Measurements from ENCODE around the gene NUP50.
A peak's percentile ranks its signal among the peaks of the same experiment; 100 is the strongest.
"Not testable (repeated sequence)": the region's sequence is repeated elsewhere in the genome, so short reads cannot be mapped to it uniquely, and the experiment has no call there.

The NUP50 gene

DNA sequence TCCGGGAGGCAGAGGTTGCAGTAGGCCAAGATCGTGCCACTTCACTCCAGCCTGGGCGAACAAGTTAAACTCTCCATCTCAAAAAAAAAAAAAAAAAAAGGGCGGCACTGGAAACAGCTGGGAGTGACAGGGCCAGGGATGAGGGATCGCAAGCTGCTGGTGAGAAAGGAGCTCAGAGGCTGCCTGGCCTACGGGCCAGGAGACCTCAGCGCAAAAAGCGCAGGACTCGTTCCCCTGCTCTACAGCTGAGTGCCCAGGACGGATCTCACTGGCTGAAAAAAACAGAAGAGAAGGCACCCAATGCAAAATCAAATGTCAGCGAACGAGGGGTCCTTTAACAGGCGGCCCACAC, 650 bp upstream of the NUP50 start:
- DNase-seq, result no peak

DNA sequence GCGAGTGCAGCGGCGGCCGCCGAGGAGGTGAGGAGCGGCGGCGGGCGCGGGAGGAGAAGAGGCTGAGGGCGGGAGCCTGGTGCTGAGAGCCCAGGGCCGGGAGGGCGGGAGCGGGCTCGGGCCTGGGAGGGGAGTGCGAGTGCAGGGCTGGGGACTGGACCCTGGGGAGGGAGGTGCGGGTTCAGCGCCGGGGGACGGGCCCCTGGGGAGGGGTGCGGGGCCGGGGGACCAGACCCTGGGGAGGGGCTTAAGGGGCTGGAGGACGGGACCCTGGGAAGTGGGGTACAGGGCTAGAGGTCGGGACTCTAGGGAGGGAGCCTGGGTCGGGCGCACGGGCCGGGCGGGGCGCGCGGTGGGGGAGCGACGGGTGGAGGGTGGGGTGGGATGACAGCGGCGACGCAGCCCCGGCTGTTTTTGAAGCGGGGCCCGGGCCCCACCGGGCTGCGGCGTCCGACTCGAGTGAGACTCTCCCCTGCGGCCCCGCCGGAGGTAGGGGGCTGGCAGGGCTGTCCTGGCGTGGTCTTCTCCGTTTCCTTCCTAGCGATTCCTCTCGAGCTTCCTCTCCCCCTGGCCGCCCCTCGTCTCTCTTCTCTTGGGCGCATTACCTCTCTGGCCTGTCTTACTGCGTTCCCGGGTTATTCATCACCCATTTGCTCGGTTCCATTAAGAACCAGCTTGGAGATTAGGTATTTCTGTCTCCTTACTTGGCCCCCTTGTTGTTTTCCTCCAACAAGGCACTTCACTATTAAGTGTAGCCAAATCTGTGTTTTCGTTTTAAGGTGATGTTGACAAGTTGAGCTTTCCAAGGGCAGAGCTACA, 754 bp downstream of the NUP50 start:
- DNase-seq, result peak in 2 of 3 experiments; percentile 27 to 32

DNA sequence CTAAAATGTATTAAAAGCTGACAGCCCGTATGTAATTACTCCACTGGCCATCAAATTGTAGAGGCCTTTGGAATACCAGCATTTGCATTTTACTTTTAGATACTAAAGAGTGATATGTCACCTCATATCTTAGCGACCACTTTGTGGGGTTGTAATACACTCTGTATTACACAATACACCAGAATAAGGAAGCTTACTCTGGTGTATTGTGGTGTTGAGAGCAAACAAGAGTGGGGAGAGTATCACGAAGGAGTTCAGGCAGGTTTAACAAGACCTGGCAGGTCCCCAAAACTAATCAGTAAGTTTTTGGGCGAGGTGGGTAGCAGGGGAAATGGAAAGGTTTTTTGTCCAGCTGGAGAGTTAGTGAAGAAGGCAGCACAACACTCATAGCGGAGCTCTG, 3.2 kb downstream of the NUP50 start:
- no peak for DNase-seq

DNA sequence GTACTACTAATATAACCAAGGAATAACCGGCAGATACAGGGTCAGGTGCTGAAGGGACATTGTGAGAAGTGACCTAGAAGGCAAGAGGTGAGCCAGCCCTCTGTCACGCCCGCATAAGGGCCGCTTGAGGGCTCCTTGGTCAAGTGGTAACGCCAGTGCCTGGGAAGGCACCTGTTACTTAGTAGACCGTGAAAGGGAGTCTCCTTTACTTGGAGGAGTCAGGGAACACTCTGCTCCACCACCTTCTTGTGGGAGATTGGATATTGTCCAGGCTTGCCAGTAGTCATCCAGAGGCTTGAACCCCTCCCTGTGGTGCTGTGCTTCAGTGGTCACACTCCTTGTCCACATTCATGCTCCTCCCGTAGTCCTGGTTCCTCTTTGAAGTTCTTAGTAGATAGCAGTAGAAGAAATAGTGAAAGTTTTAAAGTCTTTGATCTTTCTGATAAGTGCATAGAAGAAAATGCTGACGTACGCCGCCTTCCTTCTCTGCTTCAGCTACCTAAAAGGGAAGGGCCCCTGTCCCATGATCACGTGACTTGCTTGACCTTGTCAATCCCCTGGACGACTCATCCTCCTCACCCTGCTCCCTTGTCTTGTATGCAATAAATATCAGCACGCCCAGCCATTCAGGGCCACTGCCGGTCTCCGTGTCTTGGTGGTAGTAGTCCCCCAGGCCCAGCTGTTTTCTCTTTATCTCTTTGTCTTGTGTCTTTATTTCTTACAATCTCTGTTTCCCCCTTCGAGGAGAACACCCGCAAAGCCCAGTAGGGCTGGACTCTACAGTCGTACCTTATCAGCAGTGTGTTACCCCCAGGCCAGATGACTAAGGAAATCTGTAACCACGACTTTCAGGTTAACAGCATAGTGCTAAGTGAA, 6.1 kb downstream of the NUP50 start:
- DNase-seq, result no peak

DNA sequence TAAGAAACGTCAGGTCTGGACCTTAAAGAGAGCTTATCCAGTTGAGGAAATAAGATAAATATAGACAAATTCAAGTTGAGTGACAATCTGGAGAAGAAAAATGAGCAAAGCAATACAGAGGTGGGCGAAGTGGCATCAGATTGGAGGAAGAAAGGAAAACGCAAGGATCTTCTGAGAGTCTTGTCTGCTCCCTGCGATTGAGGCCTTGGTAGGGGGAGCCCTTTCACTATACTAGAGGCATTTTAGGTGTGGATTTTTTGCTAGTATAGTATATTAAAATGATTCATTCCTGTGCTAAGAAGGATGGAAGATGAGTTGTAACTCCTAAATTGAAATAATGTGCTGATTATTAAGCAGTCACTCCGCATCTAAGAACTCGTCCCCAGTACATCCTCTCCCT, 8.1 kb downstream of the NUP50 start:
- DNase-seq, result no peak

DNA sequence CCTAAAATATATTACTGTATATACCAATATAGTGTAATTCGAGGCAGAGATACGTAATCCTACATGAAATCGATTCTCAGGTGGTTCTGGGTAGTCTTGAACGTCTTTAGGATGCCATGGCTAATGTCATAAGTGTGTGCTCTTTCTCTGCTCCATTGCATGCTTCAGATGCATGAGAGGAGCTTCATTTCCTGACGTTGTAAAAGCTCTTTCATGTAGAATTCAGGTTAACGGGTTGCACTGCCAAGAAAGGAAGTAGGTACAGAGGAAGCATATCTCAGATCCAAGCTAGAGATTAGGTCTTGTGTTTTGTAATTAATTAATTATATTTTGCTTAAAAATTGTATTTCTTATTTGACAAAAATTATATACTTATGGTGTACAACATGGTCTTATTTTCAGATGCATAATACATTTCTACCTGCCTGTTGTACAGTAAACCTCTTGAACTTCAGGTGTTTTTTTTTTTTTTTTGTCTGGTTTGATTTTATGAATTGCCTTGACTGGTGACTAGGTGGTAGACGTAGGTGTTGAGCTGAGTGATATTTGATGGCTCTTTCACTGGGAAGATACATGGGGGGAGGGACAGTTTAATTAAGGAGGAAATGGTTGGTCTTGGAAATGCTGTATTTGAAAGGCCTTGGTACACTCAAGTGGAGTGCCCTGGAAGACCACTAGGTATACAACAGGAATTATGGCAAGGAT, 9.3 kb downstream of the NUP50 start:
- no peak for DNase-seq

DNA sequence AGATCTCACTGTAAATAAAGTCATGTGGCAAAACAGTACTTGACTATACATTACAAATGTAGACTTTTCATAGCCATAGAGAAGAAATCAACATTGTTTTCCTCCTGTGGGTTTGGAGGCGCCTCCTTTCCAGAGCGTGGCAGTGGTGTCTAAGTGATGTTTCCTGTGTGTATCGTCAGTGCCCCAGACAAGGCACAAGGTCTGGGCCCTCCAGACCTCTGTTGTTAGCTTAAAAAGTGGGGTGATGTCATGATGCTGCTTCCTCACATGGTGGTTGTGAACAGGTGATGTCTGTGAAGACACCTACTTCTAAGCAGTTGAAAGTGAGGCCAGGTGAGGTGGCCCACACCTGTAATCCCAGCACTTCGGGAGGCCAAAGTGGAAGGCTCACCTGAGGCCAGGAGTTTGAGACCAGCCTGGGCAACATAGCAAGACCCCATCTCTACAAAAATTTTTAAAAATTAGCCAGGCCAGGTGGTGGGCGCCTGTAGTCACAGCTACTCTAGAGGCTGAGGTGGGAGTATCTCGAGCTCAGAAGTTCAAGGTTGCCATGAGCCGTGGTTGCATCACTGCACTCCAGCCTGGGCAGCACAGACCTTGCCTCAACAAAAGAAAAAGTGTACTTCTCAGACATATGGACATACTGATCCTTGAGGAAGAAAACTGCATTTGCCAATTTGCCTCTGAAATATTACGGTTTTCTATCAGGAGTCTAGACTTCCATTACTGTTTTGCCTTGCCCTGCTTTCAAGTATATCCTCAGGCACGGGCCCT, 15.7 kb downstream of the NUP50 start:
- DNase-seq, result no peak

DNA sequence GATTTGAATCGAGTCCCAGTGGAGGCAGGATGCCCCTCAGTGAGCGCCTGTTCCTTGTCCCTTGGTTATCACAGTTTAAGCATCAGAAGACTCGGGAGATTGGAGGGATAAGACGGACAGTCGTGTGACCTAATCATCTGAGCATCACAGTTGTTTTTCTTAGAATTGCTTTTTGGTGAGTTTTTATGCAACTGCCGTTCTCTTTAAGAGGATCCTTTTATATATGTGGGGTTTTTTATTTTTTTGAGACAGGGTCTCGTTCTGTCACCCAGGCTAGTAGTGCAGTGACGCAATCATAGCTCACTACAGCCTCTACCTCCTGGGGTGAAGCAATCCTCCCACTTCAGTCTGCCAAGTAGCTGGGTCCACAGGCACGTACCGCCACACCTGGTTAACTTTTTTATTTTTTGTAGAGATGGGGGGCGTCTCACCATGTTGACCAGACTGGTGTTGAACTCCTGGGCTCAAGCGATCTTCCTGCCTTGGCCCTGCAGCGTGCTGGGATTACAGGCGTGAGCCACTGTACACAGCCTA, 16.5 kb downstream of the NUP50 start:
- no peak for DNase-seq

DNA sequence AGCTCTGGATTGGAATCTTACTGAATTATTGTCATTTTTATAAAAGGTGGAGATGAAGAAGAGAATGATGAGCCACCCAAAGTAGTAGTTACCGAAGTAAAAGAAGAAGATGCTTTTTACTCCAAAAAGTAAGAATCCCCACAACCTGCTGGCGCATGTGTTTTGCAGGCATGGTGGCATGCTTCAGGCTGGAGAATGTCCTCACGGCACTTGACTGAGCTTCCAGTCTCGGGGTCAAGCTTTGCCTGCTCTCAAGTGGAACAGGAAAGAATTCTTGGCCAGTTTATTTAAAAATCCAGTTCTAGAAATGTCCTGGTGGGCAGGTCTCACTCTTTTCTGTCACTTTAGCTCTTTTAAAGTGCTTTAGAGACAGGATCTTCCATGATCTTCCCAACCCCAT, 17.5 kb downstream of the NUP50 start:
- DNase-seq, result no peak

DNA sequence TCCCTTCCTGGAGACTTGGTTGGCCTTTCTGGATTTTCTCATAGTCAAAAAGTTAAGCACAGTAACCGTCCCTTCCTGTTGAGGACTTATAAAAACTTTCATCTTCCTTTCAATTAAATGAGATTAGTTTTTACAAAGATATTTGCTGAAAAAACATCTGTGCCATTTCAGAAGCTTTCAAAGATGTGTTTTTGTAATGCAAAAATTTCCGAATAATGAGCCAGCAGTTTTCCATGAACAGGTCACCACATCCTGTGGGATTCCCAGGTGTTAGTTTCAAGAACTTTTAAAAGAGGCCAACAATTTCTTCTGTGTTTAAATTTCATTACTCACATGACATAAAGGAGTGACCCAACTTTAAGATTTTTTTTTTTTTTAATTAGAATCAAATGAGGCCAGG, 18.0 kb downstream of the NUP50 start:
- no peak for DNase-seq

DNA sequence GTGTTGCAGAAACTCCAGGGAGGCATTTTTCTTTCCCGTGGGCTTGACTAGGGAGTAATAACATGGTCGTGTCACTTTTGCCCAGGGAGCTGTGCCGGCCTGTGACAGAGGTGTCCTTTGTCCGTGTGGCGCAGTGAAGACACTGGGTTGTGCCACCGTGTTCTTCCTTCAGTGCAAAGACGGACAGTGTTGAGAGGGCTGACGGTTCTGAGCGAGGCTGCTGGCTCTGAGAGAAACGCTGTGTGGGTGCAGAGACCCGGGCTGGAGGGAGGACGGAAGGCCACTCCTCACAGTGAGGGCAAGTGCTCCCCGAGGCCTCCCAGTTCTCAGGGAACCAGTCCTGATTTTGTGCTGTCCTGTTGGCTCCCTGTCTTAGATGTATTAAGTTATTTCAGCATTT, 20.2 kb downstream of the NUP50 start:
- no peak for DNase-seq

DNA sequence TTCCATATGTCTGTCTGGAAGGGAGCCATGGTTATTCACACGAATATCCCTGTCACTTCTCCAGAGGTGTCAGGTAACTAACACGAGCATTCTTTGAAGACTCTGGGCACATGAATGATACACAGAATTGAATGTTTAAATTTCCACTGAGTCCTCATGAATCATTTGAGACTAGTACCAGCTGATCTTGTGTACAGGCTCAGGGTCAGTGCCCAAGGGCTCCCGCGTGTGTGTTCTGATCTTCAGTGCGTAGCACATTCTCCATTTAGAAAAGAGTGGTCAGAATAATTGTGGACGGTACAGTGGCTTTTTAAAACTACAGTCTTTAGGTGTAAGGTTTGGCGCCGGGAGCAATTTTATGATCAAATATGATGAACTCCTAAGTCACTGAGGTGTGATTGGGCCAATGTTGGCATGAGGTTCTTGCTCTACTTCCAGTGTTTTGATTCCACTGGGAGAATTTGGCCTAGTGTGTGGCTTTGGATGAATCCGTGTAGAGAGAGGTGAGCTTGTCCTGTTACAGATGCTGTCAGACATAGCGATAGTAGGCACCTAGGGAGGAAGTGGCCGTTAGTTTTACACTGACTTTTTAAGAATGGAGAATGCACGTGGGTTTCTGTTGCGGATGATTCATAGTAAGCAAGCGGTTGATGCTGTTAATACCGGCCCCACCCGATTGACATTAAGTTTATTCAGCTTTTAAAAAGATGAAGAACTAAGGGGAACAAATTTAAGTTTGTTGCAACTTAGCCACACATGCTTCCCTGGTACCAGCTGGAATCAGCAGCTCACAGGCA, 22.2 kb downstream of the NUP50 start:
- DNase-seq, result no peak

DNA sequence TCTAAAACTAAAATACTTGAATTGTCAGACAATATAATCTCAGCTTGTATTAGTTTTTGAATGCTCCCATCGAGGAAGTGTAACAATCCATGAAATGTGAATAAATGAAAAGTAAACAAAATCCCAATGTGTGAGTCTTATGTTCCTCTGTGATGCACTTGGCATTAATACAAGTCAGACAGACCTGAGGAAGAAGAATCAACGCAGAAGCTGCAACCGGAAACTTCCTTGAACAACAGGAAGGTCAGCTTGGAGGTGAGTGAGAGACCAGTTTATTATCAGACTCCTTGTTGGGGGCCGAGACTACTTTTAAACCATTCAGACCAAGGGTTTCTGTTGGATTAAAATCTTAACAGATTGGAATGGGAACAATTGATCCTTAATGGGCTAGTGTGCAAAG, 24.2 kb downstream of the NUP50 start:
- no peak for DNase-seq

DNA sequence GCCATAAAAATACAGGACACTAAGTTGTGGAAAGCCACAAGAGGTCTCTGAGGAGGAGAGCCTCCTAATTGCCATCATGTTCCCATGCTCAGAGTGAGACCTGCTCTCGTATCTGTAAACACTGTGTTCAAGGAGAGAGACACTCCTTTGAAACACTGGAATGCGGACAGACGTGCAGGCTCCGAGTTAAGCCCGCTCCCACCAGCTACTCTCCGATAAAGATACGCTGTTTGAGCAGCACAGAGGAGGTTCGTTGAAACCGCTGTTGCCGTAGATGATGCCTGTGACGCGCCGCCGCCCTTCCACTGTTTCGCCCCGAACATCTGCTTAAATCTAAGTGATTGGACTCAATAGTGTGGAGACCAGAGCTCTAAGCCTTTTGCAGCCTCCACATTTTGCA, 25.1 kb downstream of the NUP50 start:
- DNase-seq, result no peak

DNA sequence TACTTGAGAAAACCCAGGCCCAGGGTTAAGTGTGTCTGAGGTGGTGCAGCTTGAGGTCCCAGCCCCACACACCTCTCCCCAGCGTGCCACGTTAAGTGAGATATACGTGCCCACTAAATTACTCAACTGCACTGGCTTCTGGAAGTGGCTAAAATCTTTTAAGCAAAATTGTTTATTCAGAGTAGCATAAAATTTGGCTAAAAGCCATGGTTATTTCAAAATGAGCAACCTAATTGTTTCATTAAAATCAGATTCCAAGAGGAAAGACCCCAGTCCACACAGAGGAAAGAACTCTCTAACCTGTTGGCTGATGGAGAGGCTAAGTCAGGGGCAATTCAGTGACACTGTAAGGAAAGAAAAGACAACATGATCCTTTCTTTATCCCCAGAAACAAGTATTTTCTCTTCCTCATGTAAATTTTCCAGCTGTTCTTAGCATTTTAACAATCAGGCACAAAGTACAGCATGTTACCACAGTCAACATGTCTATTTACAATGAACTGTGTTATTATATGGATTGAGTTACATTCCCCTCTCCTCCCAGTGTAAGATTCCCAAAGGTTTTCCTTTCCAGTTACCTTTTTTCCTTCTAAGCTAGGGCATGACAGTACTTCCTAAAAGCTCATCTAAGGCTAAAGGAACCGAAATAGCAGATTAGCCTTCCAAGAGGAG, 26.6 kb downstream of the NUP50 start:
- no peak for DNase-seq

DNA sequence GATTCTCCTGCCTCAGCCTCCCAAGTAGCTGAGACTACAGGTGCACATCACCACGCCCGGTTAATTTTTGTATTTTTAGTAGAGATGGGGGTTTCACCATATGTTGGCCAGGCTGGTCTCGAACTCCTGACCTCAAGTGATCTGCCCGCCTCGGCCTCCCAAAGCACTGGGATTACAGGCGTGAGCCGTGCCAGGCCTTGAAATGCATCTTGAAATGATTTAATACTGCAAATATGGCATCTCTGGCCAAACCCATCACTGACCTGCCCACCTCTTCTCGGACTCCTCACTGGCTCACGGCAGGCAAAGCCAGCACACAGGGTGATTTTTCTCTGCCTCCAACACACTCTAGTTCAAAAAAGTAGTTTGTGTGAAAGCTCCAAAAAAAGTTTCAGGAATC, 28.0 kb downstream of the NUP50 start:
- DNase-seq, result not testable (repeated sequence)

DNA sequence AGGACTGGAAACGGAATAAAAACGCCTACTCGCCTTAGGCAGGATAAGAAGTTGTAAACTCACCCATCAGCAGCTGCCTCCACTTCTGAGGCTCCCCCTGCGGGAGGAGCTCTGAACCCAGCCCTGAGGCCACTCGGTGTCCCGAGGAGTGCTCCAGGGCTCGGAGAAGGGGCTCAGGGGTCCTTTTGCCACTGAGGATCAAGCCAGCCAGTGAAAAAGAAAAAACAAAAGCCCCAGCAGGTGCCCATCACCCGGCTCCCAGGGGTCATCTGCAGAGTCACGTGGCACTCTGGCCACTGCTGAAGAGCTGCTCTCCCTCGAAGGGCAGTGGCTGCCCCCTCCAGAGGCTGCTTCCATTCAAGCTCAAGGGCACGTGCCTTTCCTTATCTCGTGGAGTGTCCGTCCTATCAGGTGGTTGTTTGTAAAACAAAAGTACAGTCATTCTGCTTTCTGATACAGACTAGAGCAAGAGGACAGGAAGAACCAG, 29.0 kb downstream of the NUP50 start:
- peak in 1 of 3 experiments; percentile 7 for DNase-seq

DNA sequence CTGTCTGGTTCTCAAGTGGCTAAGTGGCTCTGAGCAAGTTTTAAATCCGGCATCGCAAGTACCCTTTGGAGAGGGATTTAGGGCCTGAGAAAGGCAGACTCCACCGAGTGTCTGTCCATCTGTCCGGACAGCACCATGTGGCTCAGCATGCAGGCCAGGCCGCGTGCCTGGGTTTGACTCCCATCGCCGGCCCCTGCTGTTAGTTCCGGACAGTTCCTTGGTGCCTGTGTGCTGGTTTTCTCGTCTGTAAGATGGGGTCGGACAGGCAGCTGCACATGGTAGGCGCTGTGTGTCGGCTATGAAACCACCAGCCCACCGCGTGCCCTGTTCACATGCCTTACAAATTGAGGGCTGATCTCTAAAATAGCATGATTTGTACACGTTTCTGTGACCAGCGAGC, 31.0 kb downstream of the NUP50 start:
- no peak for DNase-seq

DNA sequence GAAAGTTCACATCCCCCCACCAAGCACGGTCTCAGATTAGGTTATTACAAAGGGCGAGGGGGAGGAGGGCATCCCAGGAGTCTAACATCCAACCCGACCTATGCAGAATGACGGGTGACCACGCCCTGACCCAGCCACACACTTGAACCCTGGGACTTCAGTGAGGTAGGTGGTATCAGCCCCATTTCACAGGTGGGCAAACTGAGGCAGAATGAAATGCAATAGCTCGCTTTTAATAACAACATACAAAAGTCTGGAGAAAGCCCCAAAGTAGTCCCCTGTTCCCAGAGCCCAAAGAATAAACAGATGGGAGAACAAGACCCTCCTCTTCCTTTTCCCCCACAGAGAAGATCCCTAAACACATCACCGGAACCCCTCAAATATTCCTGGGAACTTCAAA, 31.9 kb downstream of the NUP50 start:
- DNase-seq, result no peak

DNA sequence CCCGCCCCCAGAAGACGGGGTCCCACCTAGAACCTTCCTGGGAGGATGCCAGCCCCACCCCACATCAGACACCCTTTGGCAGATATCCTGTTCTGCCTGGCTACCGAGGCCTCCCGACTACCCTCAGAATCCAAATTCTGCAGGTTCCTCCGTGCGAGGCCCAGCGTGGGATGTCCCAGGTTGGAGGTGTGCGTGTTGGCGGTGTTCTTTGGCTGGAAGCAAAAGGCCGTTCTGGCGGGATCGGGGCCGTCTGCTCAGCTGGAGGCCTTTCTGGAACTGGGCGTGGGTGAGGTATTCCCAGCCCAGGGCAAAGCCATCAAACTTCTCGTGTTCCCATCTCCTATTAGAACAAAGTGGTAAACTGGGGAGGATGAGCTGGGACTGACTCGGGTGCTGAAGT, 32.6 kb downstream of the NUP50 start:
- DNase-seq, result no peak
